Uterus (tissue), 4 donors: ENCODE measurements around the gene DMRT3. TPM values are rescaled to one million over a fixed set of nuclear protein-coding genes. Genes with fewer than 3 reads are reported as not detected.

Experiments used
- DNase-seq, 2 donors: peaks; one replicate each; pipeline ENCODE4 v3.0.0-alpha.2; 2019 to 2020
- H3K27ac ChIP-seq, 2 donors: fragments of 200-600 bp; sonication (generic); 1 replicate in 1 of 2; 2 replicates in 1 of 2; pipeline ENCODE4 v1.5.1; 2016 to 2018
- H3K27me3 ChIP-seq, 2 donors: fragments of 200-600 bp; sonication (generic); one replicate each; pipeline ENCODE4 v1.5.1; 2018 to 2019; ENCODE audit warnings: control low read depth in 1 of 2
- H3K36me3 ChIP-seq, 2 donors: fragments of 200-600 bp; sonication (generic); one replicate each; pipeline ENCODE4 v1.5.1; 2019; ENCODE audit warnings: control low read depth in 1 of 2
- H3K4me1 ChIP-seq, 2 donors: fragments of 200-600 bp; sonication (generic); one replicate each; pipeline ENCODE4 v1.5.1; 2018 to 2019; ENCODE audit warnings: control low read depth in 1 of 2
- H3K4me3 ChIP-seq, 2 donors: fragments of 200-600 bp; sonication (generic); 1 replicate in 1 of 2; 2 replicates in 1 of 2; pipeline ENCODE4 v1.5.1; 2018 to 2019; ENCODE audit warnings: mild to moderate bottlenecking in 1 of 2
- H3K9me3 ChIP-seq, 2 donors: fragments of 200-600 bp; sonication (generic); one replicate each; pipeline ENCODE4 v1.5.1; 2019; ENCODE audit warnings: control low read depth in 1 of 2
- POLR2A ChIP-seq, 2 donors: fragments of 450-650 bp; IDR thresholded peaks; one replicate each; pipeline ENCODE4 v1.6.1; 2016; ENCODE audit warnings: antibody characterized with exemption in 2 of 2, mild to moderate bottlenecking in 1 of 2, moderate library complexity in 1 of 2
- intact Hi-C: fragments of 100-400 bp; cut with DNase I; formaldehyde crosslinking; loops from one replicate; pipeline ENCODE4 v1.15.1; 2023; ENCODE audit warnings: low total_unique reads
- total RNA-seq, 4 donors: library from RNA; depleted of rRNA in 3 of 4; stranded (reverse); fragments of >200 nt in 3 of 4; gene quantifications; one replicate each; pipeline versions ENCODE4 v1.1.0 to v1.2.4, GENCODE V29; 2014 to 2023
- TF ChIP-seq, protein P1 (sequence below), 4 experiments: fragments of 200-600 bp in 2 of 4; fragments of 450-650 bp in 2 of 4; sonication (generic) in 2 of 4; IDR thresholded peaks; one replicate each; pipeline ENCODE4 v1.5.1; 2016 to 2019; ENCODE audit warnings: antibody characterized with exemption in 4 of 4, mild to moderate bottlenecking in 2 of 4, moderate library complexity in 1 of 4
- donor health status: DM: yes; HTN: yes; CAD: no.

The DMRT3 gene
- total RNA-seq, 4 donors from 2014 or later = under 0.01 to 9.1 (median 0.18) TPM; not detected in 1

DNA sequence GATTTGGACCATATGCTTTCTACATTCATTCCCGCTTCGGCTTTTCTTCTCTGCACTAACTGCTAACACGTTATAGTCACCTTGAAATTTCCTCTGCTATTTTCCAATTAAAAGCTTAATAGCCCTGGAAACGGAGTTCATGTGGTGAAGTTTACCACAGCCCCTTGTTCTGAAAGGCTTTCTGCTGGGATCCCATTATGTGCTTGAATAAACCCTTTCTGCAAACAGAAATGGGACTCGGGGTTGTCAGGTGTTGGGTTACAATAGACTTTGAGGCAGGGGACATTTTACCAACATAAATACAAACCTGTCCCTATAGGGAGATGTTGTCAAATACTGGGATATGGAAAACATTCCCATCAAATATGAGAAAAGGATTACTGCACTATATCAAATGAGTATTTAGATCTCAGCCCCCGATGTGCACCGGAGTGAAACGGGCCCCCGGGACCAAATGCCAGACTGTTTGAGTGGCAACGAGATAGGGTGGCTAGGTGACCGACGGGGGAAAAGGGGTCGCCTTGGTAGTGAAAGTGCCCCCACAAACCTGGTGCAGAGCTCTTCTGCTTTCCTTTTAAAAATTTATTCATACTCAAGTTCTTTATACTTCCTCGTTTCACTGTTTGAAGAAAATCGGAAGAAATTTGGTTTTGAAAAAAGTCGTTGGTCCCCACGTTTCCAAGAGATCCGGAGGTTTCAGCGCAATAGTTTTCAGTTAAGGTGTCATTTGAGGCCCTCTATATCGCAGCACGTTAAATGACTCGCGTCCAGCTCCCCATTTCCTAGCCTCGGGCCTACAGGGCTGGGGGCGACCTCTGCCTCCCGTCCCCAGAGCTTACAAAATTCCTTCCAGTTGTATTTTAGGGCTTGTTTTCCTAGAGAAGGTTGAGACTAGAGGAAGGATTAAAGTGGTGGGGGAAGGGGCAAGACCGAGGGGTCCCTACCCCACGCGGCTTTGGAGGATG is 2.1 kb upstream of the DMRT3 start:
- Histone ChIP-seq H3K4me3 (no peak overlapping the region), H3K36me3 (no peaks in the 10 kb centered on the region), H3K27me3 (peaks cover 33 to 89% of the 10 kb centered on the region in 2 donors), H3K9me3 (no peaks in the 10 kb centered on the region), H3K4me1 (peaks cover 0 to 14% of the 10 kb centered on the region in 2 donors), H3K27ac (no peak overlapping the region)
- TF ChIP-seq, protein P1, sequence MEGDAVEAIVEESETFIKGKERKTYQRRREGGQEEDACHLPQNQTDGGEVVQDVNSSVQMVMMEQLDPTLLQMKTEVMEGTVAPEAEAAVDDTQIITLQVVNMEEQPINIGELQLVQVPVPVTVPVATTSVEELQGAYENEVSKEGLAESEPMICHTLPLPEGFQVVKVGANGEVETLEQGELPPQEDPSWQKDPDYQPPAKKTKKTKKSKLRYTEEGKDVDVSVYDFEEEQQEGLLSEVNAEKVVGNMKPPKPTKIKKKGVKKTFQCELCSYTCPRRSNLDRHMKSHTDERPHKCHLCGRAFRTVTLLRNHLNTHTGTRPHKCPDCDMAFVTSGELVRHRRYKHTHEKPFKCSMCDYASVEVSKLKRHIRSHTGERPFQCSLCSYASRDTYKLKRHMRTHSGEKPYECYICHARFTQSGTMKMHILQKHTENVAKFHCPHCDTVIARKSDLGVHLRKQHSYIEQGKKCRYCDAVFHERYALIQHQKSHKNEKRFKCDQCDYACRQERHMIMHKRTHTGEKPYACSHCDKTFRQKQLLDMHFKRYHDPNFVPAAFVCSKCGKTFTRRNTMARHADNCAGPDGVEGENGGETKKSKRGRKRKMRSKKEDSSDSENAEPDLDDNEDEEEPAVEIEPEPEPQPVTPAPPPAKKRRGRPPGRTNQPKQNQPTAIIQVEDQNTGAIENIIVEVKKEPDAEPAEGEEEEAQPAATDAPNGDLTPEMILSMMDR (IDR thresholded peaks at IDR 0.05) = no peak
- TF ChIP-seq POLR2A (IDR thresholded peaks at IDR 0.05) = no peak
- intact Hi-C loops = no loop called here
- DNase-seq = no peak

DNA sequence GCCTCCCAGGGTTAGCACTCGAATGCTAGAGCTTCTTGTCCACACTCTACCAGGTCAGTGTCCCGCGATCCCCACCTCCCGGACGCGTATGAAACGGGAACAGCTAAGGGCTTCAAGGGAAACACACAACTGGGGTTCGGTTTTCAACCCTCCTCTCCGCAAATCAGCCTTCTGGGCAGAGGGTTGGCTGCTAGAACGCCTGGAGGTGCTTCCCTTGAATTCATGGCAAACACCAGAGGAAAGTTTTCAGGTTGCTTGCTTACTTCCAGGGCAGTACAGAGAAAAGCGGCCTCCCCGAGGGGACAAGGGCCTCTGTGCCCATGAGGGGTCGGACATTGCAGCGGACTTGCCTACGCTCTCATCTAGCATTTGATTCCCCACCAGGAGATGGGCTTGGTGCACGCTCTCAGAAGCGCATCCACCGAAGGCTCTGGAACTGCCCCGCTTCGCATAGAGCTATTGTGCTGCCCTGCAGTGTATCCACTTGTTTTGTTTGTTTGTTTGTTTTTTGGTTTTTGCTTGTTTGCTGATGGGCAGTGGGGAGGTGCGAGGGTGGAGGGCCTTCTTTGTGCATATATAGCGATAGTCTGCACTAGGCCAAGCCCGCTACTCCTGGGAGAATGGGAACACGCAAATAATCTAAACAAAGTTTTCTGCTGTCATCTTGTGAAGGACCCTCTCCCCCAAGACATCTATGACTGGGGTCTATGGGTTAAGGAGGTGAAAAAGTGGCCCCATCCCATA is 1.3 kb upstream of the DMRT3 start:
- no peaks in the 10 kb centered on the region for H3K36me3 ChIP-seq
- no peak for TF ChIP-seq POLR2A (IDR thresholded peaks at IDR 0.05)
- TF ChIP-seq, protein P1 (IDR thresholded peaks at IDR 0.05) = no peak
- intact Hi-C loops = no loop called here
- peaks cover 0 to 14% of the 10 kb centered on the region in 2 donors for H3K4me1 ChIP-seq
- no peaks in the 10 kb centered on the region for H3K9me3 ChIP-seq
- peaks cover 25 to 89% of the 10 kb centered on the region in 2 donors for H3K27me3 ChIP-seq
- no peak overlapping the region for H3K27ac ChIP-seq
- no peak for DNase-seq
- H3K4me3 ChIP-seq = no peak overlapping the region

GRCh38 chr9:975740-976257 is 656 bp upstream of the DMRT3 start:
- no peaks in the 10 kb centered on the region for H3K36me3 ChIP-seq
- no peak for DNase-seq
- intact Hi-C loops = no loop called here
- H3K27me3 ChIP-seq = peaks cover 19 to 89% of the 10 kb centered on the region in 2 donors
- no peak overlapping the region for H3K27ac ChIP-seq
- TF ChIP-seq POLR2A (IDR thresholded peaks at IDR 0.05) = no peak
- TF ChIP-seq, protein P1 (IDR thresholded peaks at IDR 0.05) = no peak
- peaks cover 0 to 14% of the 10 kb centered on the region in 2 donors for H3K4me1 ChIP-seq
- H3K9me3 ChIP-seq = no peaks in the 10 kb centered on the region
- peak overlapping the region in 1 of 2 donors; percentile 18 for H3K4me3 ChIP-seq

DNA sequence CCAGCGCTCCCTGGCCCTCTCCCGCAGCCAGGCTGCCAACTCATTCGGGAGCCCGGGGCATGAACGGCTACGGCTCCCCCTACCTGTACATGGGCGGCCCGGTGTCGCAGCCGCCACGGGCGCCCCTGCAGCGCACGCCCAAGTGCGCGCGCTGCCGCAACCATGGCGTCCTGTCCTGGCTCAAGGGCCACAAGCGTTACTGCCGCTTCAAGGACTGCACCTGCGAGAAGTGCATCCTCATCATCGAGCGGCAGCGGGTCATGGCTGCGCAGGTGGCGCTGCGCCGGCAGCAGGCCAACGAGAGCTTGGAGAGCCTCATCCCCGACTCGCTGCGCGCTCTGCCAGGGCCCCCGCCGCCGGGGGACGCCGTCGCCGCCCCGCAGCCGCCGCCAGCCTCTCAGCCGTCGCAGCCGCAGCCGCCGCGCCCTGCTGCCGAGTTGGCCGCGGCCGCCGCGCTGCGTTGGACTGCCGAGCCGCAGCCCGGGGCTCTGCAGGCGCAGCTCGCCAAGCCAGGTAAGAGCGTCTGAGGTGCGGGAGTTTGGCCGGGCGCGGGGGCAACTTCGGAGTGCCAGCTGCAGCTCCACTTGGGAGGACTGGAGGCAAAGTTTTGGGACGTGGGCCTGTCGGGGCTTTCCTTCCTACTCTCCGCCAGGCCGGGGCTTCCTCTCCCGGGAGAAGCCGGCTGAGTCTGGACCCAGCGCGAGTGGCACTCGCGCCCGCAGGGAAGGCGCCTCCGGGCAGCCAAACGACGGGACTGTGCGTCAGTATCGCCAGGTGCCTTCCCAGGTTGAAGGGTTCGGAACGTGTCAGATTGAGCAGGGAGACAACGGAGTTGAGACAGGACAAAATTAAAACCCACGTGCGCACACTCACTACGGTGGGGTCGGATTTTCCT is 735 bp downstream of the DMRT3 start:
- H3K9me3 ChIP-seq = no peaks in the 10 kb centered on the region
- peaks cover 0 to 10% of the 10 kb centered on the region in 2 donors for H3K4me1 ChIP-seq
- TF ChIP-seq, protein P1 (IDR thresholded peaks at IDR 0.05) = no peak
- TF ChIP-seq POLR2A (IDR thresholded peaks at IDR 0.05) = no peak
- peaks cover 11 to 80% of the 10 kb centered on the region in 2 donors for H3K27me3 ChIP-seq
- intact Hi-C loops = no loop called here
- peak overlapping the region in 1 of 2 donors; percentile 18 for H3K4me3 ChIP-seq
- H3K36me3 ChIP-seq = no peaks in the 10 kb centered on the region
- DNase-seq = no peak
- no peak overlapping the region for H3K27ac ChIP-seq
